ENCODE results near the gene DNAH3.
"Not testable (repeated sequence)": the region's sequence is repeated elsewhere in the genome, so short reads cannot be mapped to it uniquely, and the experiment has no call there.

The DNAH3 gene

DNA sequence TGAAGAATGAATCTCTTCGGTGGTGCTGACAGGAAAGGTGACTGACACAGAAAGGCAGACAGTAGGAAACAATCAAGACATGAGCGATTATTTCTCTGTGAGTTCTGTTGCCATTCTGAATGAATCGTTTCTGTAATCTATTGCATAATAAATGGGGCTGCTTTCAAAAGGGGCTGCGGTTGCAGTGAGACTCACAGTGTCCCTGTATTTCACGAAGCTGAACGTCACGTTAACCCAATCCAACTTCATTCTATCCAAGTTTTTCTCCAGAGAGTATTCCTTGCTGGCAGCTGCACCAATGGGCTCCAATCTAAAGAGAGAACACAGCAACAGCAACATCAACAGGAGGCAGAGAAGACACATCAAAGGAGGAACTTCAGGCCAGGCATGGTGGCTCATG lies 75.4 kb downstream of the DNAH3 start:
- DNase-seq (ENCODE audit: low read depth in 2 of 3, low spot score in 1 of 3) = no peak

DNA sequence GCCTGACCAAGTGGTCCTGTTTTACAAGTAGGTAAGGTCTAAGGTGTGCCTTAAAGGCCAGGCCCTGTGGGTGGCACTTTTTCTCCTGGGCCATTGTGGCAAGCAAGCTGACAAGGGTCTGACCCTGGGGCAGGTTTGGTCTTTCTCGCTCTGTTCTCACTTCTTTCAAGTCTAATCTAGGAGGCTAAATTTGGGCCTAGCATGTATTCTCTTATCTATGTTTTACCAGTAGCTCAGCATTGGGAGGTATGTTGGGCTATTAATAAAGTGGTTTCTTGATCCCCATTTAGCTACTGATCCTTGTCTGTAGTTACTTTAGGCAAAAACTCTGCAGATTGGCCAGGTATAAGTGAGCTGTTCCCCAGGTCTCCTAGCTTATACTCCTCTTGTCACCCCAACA lies 77.7 kb downstream of the DNAH3 start:
- no peak for DNase-seq (ENCODE audit: low read depth in 2 of 3, low spot score in 1 of 3)

GRCh38 chr16:21071741-21072140 lies 78.9 kb downstream of the DNAH3 start:
- no peak for DNase-seq (ENCODE audit: low read depth in 2 of 3, low spot score in 1 of 3)

GRCh38 chr16:21070564-21070963 lies 80.1 kb downstream of the DNAH3 start:
- DNase-seq (ENCODE audit: low read depth in 2 of 3, low spot score in 1 of 3) = no peak

DNA sequence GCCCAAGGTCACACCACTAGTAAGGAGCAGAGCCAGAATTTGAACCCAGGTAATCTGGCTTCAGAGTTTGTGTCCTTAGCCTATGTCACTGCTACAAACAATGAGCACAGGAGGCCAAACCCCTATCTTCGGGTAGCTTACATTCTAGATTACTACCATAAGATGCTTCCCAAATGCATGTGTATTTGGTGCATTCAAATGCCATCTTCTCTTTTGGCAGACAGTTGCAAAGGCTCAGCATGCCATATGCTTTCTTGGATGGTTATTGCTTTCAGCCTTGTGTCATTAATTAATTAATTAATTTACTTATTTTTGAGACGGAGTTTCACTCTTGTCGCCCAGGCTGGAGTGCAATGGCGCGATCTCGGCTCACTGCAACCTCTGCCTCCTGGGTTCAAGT lies 80.7 kb downstream of the DNAH3 start:
- no peak for DNase-seq (ENCODE audit: low read depth in 2 of 3, low spot score in 1 of 3)

DNA sequence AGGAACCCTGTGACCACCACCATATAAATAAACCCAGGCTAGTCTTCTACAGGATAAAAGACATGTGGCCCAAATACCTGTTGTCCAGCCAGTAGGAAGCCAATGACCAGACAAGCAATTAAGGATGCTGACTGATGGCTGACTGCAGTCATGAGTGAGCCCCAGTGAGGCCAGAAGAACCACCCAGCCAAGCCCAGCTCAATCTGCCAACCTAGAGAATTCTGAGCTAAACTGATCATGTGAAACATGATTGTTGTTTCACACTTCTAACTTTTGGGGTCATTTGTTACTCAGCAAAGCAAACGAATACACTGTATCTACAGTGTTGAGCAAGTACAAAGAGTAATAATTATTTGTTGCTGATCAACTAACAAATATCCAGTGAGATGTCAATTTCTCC lies 86.4 kb downstream of the DNAH3 start:
- DNase-seq (ENCODE audit: low read depth in 2 of 3, low spot score in 1 of 3) = no peak

GRCh38 chr16:21063314-21063713 lies 87.3 kb downstream of the DNAH3 start:
- not testable (repeated sequence) for DNase-seq (ENCODE audit: low read depth in 2 of 3, low spot score in 1 of 3)

GRCh38 chr16:21060027-21060510 lies 90.6 kb downstream of the DNAH3 start:
- no peak for DNase-seq (ENCODE audit: low read depth in 2 of 3, low spot score in 1 of 3)

DNA sequence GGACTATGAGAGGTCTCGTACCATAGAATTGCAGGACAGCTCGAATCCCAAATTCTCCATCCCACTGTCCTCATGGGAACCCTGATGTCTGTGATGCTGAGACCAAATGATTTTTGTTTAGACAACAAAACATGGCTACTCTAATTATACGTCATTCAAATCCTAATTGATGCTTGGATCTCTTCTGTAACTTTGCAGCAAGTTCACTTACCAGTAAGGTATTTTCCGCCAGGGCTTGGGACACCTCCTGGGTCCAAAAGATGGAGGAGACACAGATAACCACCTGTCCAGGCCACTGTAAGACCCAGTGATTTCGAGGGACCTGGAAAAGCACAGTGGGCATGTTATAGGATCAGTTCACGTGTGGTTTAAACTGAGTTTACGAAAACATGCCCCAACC lies 92.8 kb downstream of the DNAH3 start:
- DNase-seq (ENCODE audit: low read depth in 2 of 3, low spot score in 1 of 3) = no peak

- DNase-seq (ENCODE audit: low read depth in 2 of 3, low spot score in 1 of 3) = no peak
Observed at GRCh38 chr16:21056396-21056795, 94.2 kb downstream of the DNAH3 start.

GRCh38 chr16:21055738-21056137 lies 94.9 kb downstream of the DNAH3 start:
- DNase-seq (ENCODE audit: low read depth in 2 of 3, low spot score in 1 of 3) = not testable (repeated sequence)

GRCh38 chr16:21053590-21053989 lies 97.1 kb downstream of the DNAH3 start:
- DNase-seq (ENCODE audit: low read depth in 2 of 3, low spot score in 1 of 3) = no peak

DNA sequence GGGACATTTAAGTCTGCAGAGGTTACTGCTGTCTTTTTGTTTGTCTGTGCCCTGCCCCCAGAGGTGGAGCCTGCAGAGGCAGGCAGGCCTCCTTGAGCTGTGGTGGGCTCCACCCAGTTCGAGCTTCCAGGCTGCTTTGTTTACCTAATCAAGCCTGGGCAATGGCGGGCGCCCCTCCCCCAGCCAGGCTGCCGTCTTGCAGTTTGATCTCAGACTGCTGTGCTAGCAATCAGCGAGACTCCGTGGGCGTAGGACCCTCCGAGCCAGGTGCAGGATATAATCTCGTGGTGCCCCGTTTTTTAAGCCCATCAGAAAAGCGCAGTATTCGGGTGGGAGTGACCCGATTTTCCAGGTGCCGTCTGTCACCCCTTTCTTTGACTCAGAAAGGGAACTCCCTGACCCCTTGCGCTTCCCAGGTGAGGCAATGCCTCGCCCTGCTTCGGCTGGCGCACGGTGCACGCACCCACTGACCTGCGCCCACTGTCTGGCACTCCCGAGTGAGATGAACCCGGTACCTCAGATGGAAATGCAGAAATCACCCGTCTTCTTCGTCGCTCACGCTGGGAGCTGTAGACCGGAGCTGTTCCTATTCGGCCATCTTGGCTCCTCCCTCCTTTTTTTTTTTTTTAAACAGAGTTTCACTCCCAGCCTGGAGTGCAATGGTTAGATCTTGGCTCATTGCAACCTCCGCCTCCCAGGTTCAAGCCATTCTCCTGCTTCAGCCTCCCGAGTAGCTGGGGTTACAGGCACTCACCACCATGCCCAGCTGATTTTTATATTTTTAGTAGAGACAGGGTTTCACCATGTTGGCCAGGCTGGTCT lies 102.3 kb downstream of the DNAH3 start:
- not testable (repeated sequence) for DNase-seq (ENCODE audit: low read depth in 2 of 3, low spot score in 1 of 3)

DNA sequence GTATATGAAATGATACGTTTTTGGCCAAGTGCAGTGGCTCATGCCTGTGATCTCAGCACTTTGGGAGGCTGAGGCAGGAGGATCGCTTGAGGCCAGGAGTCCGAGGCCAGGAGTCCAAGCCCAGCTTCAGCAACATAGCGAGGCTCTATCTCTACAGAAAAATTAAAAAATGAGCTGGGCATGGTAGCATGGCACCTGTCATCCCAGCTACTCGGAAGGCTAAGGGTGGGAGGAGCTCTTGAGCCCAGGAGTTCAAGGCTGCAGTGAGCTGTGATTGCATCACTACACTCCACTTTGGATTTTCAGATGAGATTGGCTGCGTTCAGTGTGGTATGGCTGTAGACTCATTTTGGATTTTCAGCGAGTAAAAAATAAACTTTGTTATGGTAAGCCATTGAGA lies 112.4 kb downstream of the DNAH3 start:
- DNase-seq (ENCODE audit: low read depth in 2 of 3, low spot score in 1 of 3) = no peak

DNA sequence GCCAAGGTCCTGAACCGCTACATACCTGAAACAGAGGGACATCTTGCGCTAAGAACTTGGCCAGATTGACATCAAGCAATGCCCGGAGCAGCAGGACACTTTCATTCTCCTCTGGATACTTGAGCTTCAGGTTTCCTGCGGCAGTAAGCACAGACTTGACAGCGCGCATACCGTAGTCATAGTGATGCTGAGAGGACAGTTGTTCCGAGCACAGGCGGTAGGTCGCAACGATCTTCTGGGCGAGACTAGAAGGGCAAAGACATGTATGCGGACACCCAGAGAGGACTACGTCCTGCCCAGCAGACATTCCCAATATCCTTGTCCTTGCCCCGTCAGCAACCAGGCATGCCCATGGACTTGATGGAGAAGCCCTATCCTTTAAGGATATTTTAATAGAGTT lies 112.9 kb downstream of the DNAH3 start:
- no peak for DNase-seq (ENCODE audit: low read depth in 2 of 3, low spot score in 1 of 3)

- DNase-seq (ENCODE audit: low read depth in 2 of 3, low spot score in 1 of 3) = no peak
Observed at GRCh38 chr16:21037168-21037567, 113.5 kb downstream of the DNAH3 start.

GRCh38 chr16:21036471-21036870 lies 114.2 kb downstream of the DNAH3 start:
- no peak for DNase-seq (ENCODE audit: low read depth in 2 of 3, low spot score in 1 of 3)

- no peak for DNase-seq (ENCODE audit: low read depth in 2 of 3, low spot score in 1 of 3)
Observed at GRCh38 chr16:21033704-21034103, 116.9 kb downstream of the DNAH3 start.

DNA sequence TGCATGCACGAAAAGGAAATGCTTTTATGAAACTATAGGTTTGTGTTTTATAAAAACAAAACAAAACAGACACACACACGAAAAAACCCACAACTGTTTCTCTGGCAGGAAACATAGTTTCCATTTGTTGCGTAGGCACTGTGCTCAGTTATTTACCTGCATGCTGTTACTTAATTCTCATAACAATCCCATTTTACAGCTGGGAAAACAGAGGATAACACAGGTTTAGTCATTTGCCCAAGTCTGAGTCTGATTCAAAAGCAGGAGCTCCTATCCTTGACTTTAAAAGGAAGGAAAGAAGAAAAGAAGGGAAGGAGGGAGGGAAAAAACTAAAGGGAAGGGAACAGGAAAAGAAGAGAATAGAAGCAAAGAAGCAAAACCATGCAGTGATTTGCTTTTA lies 117.4 kb downstream of the DNAH3 start:
- no peak for DNase-seq (ENCODE audit: low read depth in 2 of 3, low spot score in 1 of 3)

DNA sequence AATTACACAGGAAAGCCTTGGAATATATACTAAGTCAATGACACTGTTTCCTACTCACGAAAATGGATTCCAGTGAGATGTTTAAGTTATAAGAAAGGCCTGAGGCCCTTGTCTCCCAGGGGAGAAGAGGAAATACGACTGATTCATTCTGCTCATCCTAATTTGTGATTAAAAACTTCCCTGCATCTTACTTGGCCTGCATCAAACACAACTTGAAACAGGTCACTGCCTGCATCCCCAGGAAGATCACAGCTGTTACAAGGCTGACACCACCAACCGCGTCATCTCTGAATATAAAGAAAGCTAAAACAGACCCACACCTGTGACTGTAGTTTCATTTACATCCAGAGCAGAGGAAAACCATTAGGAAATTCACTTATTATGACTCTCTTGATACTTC lies 121.9 kb downstream of the DNAH3 start:
- DNase-seq (ENCODE audit: low read depth in 2 of 3, low spot score in 1 of 3) = no peak

- no peak for DNase-seq (ENCODE audit: low read depth in 2 of 3, low spot score in 1 of 3)
Observed at GRCh38 chr16:21026846-21027245, 123.8 kb downstream of the DNAH3 start.

GRCh38 chr16:21023509-21024202 lies 127.0 kb downstream of the DNAH3 start:
- DNase-seq (ENCODE audit: low read depth in 2 of 3, low spot score in 1 of 3) = no peak

- no peak for DNase-seq (ENCODE audit: low read depth in 2 of 3, low spot score in 1 of 3)
Observed at GRCh38 chr16:21021316-21021715, 129.3 kb downstream of the DNAH3 start.
